HUDEP-2 (cell line): Measurements from ENCODE around the gene PPY.
A peak's percentile ranks its signal among the peaks of the same experiment; 100 is the strongest.
"Not testable (repeated sequence)": the region's sequence is repeated elsewhere in the genome, so short reads cannot be mapped to it uniquely, and the experiment has no call there.

Experiments used
- DNase-seq, 76 experiments: peaks; one replicate each; lab custom pipeline; 2025; ENCODE audit not compliant: unreplicated experiment in 76 of 76; lab: John Stamatoyannopoulos, UW

Gene PPY, protein sequence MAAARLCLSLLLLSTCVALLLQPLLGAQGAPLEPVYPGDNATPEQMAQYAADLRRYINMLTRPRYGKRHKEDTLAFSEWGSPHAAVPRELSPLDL

DNA sequence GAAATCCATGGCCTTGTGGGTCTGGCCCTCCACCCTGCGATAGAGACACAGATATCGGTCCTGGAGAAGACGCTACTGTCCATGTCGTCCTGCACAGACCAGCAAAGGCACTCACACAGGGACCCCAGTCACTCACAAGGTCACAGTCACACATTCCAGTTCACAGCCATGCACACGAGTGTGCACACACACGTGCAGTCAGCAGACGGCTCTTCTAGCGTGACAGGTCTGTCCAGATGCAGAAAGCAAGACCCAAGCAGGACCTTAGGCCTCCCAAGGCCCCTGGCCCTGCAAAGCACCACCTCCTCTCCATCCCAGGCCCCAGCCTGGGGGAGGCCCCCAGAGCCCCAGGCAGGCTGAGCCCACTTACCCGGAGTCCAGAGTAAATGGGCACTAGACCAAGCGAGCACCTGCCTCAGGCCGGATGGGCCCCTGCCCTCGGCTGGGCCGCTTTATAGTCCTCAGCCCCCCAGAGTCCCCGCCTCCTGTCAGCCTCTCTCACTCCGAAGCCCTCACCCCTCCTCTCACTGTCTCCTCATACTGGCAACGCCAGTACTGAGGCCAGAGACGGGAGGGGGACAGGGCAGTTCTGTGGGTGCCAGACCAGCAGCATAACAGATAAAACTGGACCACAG lies at the start of gene PPY:
Gene PPY (minus strand): TSS at position 426 of the 635 bp plus-strand sequence. CDS start 822 bp downstream, outside the sequence.
- DNase-seq: no peak

DNA sequence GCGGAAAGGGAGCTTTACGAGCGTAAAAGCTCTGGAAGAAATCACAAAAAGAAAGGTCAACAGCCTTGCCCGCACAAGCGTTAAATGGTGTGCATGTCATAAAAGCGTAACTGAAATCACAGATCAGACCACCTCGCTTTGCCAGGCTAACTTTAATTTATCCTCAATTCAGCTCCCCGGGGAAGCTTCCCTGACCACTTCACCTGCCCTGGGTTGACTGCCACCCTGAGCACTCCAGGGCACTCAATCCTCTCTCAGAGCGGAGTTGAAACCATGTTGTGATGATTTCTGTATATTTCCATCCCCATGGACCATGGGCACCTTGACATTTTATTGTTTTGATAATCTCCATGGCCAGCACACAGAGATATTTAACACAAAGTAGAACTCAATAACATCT lies 46.0 kb upstream of the PPY start:
- no peak for DNase-seq

GRCh38 chr17:43987131-43988021 lies 45.1 kb upstream of the PPY start:
- DNase-seq: no peak

- DNase-seq: no peak
Measured at GRCh38 chr17:43986225-43986981, 44.1 kb upstream of the PPY start.

GRCh38 chr17:43984521-43984920 lies 42.2 kb upstream of the PPY start:
- DNase-seq: no peak

- peak in 8 of 76 experiments; percentile 7 to 28 (median 19) for DNase-seq
Measured at GRCh38 chr17:43983515-43984411, 41.5 kb upstream of the PPY start.

DNA sequence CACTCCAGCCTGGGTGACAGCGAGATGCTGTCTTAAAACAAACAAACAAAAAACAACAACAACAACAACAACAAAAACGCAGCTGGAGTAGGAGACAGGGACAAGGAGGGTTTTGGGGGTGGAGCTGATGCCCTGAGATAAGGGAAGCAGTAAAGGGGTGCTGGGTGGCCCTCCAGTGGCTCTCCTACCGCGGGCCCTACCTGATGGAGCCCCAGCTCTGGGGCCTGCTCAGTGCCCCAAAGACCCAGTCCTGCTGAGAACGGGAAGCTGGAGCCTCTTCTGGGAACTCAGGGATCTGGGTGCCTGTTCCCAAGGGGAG lies 40.9 kb upstream of the PPY start:
- no peak for DNase-seq

DNA sequence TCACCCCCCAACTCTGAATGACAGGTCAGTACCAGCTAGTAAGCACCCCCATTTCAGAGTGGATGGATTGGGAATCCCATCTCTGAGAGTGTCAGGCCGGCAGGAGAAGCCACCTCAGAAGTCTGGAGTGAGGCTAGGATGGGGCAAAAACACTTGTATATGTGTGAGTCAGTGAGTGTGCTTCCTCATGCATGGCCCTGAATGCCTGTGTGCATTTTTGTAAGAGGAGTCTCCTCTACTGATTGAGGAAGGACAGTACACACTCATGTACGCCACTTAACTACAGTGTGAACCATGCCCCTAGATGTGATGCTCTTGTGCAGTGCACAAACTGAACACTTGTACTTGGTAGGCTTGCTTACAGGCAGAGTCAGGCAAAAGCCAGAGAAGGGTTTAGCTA lies 39.9 kb upstream of the PPY start:
- DNase-seq: no peak

DNA sequence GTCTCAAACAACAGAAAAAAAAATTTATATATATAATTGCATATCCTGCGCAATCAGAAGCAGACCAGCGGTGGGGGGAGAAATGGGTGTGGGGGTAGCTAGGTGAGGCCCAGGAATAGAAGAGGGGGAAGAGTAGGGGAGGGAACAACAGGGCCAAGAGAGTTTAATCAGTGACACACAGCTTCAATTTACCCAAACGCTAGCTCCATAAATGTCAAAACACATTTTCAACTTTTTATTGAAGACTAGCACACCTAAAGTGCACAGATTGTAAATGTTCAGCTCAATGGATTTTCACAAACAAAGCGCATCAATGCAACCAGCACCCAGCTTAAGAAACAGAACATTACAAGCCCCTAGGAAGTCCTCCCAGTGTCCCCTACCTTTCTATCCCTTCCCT lies 37.4 kb upstream of the PPY start:
- DNase-seq: no peak

DNA sequence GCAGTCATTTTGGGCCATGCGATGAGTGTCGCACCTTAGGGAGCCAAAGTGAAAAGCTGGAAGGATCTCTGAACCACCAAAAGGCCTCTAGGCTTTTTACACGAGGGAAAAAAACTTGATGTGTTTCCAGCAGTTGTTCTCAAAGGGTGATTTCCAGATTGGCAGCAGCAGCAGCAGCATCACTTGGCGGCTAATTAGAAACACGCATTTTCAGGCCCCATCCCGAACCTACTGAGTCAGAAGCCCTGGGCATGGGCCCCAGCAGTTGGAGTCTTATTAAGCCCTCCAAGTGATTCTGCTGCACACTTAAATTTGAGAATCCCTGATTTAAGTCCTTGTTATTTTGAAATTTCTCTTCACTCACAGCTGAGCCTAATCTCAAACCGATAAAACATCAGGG lies 36.7 kb upstream of the PPY start:
- DNase-seq: no peak

DNA sequence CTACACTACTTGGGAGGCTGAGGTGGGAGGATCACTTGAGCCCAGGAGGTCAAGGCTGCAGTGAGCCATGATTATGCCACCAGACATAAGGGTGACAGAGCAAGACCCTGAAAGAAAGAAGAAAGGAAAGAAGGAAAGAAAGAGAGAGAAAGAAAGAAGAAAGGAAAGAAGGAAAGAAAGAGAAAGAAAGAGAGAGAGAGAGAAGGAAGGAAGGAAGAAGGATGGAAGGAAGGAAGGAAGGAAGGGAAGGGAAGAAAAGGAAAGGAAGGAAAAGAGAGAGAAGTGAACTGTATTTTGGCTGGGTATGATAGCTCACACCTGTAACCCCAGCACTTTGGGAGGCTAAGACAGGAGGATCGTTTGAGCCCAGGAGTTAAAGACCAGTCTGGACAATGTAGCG lies 35.8 kb upstream of the PPY start:
- DNase-seq: no peak

- no peak for DNase-seq
Measured at GRCh38 chr17:43976963-43977837, 34.9 kb upstream of the PPY start.

GRCh38 chr17:43975898-43976297 lies 33.6 kb upstream of the PPY start:
- no peak for DNase-seq

GRCh38 chr17:43974382-43975266 lies 32.3 kb upstream of the PPY start:
- no peak for DNase-seq

- DNase-seq: not testable (repeated sequence)
Measured at GRCh38 chr17:43972444-43973212, 30.4 kb upstream of the PPY start.

- not testable (repeated sequence) for DNase-seq
Measured at GRCh38 chr17:43971436-43971835, 29.2 kb upstream of the PPY start.

DNA sequence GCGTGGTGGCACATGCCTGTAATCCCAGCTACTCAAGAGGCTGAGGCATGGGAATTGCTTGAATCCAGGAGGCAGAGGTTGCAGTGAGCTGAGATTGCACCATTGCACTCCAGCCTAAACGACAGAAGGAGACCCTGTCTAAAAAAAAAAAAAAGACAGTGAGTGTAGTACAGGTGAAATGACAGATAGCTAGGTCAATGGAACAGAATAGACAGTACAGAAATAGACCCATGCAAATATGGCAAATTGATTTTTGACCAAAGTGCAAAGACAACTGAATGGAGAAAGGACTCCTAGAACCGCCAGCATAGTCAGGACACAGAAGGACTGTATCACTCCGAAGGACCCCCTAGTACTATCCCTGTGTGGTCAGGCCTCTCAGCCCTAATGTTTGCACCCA lies 28.1 kb upstream of the PPY start:
- DNase-seq: no peak
